HG02759 (cell line): ENCODE results near the gene PHAF1.
A peak's percentile ranks its signal among the peaks of the same experiment; 100 is the strongest.

ENCODE experiments used
- ATAC-seq: cut with Tn5 transposase; IDR thresholded peaks from one replicate; pipeline ENCODE4 v1.9.1; 2021; ENCODE audit warnings: mild to moderate bottlenecking, moderate library complexity; ENCODE audit not compliant: unreplicated experiment

The PHAF1 gene

GRCh38 chr16:67162506-67163163, 52.9 kb downstream of the PHAF1 start:
- no peak for ATAC-seq

DNA sequence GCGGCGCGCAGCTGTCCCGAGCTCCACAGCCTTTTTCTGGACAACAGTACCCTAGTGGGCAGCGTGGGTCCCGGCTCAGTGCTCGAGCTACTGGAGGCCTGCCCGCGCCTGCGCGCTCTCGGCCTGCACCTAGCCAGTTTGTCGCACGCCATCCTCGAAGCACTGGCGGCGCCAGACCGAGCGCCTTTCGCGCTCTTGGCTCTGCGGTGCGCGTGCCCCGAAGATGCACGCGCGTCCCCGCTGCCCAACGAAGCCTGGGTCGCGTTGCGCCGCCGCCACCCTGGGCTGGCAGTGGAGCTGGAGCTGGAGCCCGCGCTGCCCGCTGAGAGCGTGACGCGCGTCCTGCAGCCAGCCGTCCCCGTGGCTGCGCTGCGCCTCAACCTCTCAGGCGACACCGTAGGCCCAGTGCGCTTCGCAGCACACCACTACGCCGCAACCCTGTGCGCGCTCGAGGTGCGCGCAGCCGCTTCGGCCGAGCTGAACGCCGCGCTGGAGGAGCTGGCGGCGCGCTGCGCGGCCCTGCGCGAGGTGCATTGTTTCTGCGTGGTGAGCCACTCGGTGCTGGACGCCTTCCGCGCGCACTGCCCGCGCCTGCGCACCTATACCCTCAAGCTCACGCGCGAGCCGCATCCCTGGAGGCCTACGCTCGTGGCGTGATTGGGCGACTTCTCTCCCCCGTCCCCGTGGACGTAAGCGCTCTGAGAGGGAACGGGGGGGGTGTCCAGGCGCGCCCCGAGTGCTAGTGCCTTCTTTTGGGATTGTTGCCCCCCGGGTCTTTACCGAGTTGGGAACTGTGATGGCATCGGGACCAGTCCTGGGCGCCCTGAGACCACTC, 53.6 kb downstream of the PHAF1 start:
- no peak for ATAC-seq

DNA sequence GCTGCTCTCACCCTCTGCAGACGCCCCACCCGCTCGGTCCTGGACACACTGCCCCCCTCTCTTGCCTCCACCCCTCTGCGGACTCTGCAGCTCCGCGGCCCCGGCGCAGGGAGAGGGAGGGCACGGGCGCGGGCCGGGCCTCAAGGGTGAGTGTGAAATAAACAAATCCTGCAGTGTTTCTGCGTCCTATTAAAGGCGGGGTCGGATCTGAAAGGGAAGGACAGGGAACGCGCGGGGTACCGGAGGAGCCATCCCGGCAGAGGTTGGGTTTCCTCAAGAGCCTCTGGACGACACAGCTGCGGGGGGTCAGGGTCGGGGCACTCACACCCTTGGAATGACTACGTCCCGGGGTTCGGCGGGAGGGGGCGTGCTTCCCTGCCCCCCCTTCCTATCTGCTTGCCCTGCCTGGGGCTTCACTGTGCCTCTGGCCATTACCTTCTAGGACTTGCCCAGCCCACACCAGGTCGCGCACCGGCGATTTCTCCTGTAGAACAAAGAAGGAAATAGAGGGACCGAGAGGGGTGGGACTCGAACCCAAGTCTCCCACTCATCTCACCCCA, 54.3 kb downstream of the PHAF1 start:
- no peak for ATAC-seq

- no peak for ATAC-seq
Observed at GRCh38 chr16:67164599-67165061, 54.9 kb downstream of the PHAF1 start, which contains the start of gene HSF4. HSF4 (plus strand) TSS chr16:67164745; CDS start chr16:67164812, 67 bp downstream.

DNA sequence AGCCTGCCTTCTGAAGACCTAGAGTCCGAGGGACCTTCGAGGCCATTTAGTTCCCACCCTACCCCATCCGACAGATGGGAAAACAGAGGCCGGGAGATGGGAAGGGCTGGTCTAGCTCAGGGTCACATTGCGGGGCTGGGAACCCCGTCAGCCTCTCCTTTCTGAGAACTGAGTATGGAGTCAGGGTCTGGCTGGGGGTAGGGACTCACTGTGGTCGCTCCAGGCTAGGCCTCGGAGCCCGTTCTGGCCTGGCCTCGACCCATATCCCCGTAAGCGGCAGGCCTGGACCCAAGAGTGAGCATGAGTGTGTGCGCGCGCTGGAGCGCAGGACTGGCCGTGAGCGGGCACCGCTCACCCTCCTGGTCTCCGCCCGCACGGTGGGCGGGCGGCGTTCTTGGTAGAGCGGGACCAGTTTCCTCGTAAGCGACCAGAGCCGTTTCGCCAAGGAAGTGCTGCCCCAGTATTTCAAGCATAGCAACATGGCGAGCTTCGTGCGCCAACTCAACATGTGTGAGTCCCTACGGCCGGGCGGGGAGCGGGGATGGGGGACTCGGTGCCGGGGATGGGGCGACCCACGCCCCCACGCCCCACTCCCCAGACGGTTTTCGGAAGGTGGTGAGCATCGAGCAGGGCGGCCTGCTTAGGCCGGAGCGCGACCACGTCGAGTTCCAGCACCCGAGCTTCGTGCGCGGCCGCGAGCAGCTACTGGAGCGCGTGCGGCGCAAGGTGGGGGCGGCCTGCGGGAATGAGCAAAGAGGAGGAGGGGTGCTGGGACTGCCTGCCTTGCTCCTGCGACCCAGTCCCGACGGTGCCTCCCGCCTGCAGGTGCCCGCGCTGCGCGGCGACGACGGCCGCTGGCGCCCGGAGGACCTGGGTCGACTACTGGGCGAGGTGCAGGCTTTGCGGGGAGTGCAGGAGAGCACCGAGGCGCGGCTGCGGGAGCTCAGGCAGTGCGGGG, 55.7 kb downstream of the PHAF1 start:
- ATAC-seq, result no peak

DNA sequence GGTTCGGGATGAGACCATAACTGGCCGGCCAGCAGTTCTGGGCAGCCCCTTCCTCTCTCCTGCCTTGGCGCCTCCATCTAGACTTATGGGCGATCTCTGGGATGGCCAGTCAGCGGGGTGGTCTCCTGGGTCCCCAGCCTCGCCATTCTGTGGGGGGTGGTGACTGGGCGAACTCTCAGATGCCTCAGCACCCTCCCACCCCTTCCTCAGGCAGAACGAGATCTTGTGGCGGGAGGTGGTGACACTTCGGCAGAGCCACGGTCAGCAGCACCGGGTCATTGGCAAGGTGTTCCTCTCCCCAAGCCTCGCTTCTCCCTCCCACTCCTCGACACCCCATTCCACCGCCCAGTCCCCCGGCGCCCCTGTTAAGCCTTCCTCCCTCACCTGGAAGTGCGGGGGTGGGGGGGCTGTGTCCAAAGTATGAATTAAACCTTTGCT, 56.4 kb downstream of the PHAF1 start:
- no peak for ATAC-seq

DNA sequence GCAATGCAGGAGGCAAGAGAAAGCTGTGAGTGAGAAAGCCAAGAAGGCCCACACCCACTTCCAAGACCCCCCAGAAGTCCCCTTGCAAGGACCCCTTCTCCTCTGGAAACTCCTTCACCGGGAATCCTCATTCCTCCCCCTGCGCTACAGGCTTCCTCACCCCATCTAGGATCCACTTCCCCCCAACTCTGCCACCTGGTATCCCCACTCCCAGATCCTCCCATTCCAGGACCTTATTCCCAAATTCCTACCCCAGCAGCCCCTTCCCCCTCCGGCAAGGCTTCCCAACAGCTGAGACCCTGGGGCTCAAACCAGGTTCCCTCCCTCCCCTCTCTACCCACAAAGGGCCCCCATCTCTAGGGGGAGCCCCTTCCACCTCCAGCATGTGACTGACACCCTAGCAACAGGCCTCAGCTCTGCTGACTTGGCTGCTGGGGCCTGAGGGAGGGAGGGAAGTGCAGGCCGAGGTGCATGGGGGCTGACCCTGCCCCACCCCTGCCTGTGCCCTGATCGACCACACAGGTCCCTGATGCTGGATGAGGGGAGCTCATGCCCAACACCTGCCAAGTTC, 56.9 kb downstream of the PHAF1 start:
- ATAC-seq, result no peak

DNA sequence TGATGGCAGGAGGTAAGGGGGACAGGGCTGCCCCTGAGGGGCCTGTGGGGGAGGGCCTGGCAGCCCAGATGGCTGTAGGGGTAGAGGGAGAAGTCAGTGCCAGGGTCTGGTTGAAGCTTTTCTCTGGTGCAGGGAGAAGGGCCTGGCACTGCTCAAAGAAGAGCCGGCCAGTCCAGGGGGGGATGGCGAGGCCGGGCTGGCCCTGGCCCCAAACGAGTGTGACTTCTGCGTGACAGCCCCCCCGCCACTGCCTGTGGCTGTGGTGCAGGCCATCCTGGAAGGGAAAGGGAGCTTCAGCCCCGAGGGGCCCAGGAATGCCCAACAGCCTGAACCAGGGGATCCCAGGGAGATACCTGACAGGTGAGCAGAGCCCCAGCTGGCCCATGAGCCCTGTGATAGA, 57.8 kb downstream of the PHAF1 start:
- no peak for ATAC-seq

DNA sequence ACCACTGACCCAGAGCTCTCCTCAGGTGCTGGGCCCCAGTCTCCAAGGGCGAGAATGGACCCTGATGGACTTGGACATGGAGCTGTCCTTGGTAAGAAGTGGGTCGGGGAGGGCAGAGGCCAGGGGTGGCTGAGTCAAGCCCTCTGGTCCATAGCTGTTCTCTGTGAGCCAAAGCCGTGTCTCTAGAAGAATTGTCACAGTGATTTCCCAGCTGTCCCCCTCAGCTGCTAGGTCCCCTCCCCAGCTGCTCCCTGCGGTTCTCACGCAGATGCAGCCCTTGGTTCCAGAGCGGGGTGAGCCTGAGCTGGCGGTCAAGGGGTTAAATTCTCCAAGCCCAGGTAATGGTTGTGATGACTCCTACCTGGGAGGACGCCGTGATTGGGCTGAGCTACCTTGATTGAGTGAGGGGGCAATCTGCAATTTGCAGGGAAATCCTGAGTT, 59.3 kb downstream of the PHAF1 start:
- ATAC-seq, result no peak

DNA sequence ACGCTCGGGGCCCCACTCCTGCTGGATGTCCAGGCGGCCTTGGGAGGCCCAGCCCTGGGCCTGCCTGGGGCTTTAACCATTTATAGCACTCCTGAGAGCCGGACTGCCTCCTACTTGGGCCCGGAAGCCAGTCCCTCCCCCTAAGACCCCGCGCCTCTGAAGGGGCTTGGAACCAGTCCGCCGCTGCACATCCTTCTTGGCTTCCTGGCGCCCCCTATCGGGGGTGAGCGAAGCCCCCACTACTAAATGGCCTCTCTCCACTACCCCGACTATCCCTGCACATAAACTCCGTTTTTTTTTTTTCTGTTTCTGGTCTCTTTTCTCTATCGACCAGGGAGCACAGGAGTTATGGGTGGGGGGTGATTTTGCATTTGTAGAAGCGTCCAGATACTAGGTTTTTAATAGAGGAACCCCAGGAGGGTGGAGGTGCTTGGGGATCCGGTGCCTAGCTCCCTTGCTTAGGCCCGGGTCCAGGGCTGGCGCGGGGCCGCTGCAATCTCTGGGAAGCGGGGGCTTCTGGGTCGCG, 60.0 kb downstream of the PHAF1 start:
- ATAC-seq, result peak; percentile 5

DNA sequence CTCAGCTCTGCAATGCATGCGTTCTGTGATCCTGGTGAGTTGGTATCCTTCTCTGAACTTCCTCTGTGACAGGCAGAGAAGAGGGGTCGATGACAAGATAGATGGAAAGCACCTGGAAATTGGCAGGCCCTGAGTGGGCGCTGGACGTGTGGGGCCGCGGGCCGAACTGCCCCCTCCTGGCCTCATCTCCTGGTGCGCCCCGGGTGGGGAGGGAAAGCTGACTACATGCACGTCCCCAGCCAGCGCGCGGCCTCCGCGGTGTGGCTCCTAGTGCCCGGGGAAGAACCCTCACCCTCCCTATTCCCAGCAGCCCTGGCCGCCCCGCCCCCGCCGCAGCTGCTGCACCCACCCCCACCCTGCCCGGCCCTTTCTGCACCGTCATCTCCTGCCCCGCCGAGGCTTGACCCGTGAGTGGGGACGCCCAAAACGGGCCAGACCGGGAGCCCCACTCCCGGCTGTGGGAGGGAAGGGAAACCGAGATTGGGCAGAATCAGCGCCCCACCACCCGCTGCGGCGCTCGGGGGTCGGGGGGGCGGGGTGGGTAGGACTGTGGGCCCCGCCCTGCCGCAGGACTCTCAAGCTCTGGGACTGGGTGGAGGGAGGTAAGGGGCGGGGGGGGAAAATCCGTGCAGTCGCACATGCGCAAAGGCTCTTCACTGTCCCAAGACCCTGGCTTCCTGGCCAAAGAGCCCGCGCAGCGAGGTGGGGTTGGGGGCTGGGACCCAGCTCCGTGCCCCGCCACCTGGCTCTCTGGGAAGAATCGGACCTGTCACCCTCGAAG, 60.6 kb downstream of the PHAF1 start, which contains the start of gene NOL3:
Gene NOL3, plus strand, starts transcription at position 371 of the 781 bp plus-strand sequence.
- ATAC-seq, result peak; percentile 52

DNA sequence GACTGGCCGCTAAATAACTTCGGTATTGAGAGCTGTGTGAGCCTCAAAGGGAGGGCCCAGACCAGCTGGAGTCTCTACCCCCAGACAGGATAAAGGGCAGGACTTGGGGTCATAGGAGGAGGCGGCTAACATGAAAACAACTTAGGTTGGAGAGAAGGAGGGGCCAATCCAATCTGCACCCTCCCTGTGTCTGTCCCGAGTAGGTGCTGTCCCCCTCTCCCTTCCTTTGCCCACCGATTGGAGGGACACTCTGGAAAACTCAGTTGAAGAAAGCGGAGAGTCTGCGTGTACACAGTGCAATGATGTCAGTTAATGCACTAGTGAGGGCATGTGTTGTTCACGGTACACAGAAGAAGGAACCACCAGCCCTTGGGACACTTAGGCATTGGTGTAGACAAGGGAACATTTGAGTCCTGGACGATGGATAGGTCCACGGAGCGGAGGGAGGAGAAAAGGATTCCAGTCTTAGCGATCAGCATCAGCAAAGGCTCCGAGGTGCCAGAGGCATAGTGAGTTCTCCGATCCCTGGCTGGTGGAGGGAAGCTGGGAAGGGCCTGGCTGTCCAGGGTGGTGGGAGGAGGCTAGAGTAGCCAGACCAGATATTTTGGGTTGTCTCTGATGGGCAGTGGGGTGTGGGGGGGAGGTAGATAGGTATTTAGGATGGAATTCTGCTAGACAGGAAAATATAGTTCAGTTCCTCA, 61.4 kb downstream of the PHAF1 start:
- ATAC-seq, result no peak

- ATAC-seq, result no peak
Observed at GRCh38 chr16:67173323-67173722, 63.6 kb downstream of the PHAF1 start.

DNA sequence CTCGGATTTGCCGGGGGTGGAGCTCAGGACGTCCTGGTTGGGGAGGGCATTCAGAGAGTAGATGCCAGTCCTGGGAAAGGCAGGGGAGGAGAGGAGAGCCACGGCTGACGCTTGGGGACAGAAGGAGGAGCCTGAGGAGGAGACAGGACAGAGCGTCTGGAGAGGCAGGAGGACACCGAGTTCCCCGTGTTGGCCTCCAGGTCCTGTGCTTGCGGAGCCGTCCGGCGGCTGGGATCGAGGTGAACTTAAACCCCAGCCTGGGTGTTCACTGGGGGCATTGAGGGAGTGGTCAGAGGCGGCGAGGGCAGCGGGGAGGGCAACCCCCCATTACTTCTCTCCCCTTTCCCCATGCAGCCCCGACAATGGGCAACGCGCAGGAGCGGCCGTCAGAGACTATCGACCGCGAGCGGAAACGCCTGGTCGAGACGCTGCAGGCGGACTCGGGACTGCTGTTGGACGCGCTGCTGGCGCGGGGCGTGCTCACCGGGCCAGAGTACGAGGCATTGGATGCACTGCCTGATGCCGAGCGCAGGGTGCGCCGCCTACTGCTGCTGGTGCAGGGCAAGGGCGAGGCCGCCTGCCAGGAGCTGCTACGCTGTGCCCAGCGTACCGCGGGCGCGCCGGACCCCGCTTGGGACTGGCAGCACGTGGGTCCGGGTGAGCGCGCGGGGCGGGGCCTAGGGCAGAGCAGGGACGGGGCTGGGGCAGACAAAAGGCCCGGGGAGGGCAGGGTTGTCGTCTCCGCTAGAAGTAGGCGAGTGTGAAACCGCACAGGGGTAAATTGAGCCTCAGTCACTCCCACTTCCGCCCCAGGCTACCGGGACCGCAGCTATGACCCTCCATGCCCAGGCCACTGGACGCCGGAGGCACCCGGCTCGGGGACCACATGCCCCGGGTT, 64.3 kb downstream of the PHAF1 start:
- peak; percentile 43 for ATAC-seq

DNA sequence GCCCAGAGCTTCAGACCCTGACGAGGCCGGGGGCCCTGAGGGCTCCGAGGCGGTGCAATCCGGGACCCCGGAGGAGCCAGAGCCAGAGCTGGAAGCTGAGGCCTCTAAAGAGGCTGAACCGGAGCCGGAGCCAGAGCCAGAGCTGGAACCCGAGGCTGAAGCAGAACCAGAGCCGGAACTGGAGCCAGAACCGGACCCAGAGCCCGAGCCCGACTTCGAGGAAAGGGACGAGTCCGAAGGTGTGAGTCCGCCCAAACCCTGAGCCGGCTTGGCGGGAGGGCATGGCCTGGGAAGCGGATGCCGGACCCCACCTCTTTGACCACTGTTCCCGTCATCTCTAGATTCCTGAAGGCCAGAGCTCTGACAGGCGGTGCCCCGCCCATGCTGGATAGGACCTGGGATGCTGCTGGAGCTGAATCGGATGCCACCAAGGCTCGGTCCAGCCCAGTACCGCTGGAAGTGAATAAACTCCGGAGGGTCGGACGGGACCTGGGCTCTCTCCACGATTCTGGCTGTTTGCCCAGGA, 65.0 kb downstream of the PHAF1 start:
- no peak for ATAC-seq

DNA sequence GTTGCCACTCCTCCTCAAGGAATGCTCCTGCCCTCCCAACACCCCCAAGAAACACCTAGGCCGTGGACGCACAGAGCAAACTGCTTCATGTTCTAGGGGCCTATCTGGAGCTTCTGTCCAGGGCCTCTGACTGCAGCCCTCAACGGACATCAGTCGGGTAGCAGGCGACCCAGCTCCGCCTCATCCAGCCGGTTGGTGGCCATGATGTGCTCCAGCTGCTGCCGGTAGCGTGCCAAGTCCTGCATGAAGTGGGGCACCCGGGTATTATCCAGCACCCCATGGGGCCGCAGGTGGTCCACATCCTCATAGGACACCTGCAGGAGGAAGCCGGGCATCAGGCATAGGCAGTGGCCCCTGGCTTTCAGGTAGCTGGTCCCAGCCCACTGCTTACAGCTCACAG, 66.9 kb downstream of the PHAF1 start:
- no peak for ATAC-seq
